ENCODE data around the gene GXYLT2.

GXYLT2 gene

DNA sequence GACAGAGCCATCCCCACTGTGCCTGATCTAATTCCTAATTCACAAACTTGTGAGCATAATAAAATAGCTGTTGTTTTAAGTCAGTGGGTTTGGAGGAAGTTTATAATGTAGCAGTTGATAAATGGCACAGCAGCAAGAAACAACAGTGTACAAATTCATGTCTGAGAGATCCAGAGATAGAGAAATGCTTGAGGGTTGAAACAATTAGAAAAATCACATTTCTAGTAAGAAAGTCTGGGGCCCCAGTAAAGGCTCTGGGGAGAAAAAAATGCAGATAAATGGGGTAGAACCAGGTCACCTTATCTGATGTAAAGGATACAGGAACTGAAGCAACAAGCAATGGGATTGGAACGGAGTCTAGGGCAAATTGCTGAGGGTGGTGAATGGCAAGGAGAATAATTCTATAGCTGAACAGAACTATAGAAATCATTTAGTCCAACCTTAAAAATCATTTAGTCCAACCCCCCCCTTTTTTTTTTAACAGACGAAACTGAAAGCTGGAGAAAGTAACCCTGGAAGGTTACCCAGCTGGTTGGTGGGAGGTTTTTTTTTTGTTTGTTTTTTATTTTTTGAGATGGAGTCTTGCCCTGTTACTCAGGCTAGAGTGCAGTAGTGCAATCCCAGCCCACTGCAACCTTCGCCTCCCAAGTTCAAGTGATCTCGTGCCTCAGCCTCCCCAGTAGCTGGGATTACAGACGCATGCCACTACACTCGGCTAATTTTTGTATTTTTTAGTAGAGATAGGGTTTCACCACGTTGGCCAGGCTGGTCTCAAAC, 25.3 kb upstream of the GXYLT2 start:
- Histone ChIP-seq H3K9ac (ENCODE audit: low read length) (no peak overlapping the region), H3K27me3 (ENCODE audit: control insufficient read depth in 1 of 2, insufficient read depth in 2 of 2, low read length in 2 of 2) (no peaks in the 10 kb centered on the region), H3K9me3 (ENCODE audit: low read length) (no peaks in the 10 kb centered on the region), H3K4me1 (ENCODE audit: insufficient read depth, low read length) (no peaks in the 10 kb centered on the region), H3K36me3 (ENCODE audit: insufficient read depth, low read length) (no peaks in the 10 kb centered on the region), H3K27ac (ENCODE audit: low read depth, low read length) (no peak overlapping the region), H3K4me3 (ENCODE audit: low read depth in 1 of 2, low read length in 2 of 2) (no peak overlapping the region)

DNA sequence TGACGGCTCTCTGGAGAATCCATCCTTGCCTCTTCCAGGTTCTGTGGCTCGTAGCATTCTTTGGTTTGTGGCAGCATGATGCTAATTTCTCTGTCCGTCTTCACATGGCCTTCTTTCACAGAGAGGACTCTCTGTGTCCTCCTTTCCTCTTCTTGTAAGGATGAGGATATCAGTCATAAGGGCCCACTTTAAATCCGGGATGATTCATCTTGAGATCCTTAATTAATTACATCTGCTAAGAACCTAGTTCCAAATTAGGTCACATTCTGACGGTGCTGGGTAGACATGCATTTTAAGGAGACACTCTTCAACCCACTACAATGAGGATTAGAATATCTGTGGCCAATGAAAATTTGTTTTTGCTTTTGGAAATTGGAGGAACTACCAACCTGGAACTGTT, 15.7 kb upstream of the GXYLT2 start:
- H3K4me1 ChIP-seq (ENCODE audit: insufficient read depth, low read length) = no peaks in the 10 kb centered on the region
- H3K36me3 ChIP-seq (ENCODE audit: insufficient read depth, low read length) = no peaks in the 10 kb centered on the region
- H3K9ac ChIP-seq (ENCODE audit: low read length) = no peak overlapping the region
- no peak overlapping the region for H3K27ac ChIP-seq (ENCODE audit: low read depth, low read length)
- no peak overlapping the region for H3K4me3 ChIP-seq (ENCODE audit: low read depth in 1 of 2, low read length in 2 of 2)
- no peaks in the 10 kb centered on the region for H3K27me3 ChIP-seq (ENCODE audit: control insufficient read depth in 1 of 2, insufficient read depth in 2 of 2, low read length in 2 of 2)
- no peaks in the 10 kb centered on the region for H3K9me3 ChIP-seq (ENCODE audit: low read length)

DNA sequence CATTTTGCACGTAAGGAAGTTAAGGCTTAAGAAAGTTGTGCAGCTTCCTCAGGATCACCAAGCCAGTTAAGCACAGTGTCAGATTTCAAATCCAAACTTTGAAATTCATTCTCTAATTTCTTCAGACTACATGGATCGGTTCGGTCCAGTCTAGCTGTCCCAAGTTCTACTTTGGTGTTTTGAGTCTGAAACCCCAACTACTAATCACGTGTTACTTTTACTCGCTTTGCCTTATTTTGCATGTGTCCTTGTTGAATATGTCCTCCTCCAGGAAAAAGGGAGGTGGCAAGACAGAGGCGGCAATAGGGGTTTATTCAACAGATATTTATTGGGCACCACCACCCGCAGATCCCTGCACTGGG, 522 bp upstream of the GXYLT2 start:
- H3K9ac ChIP-seq (ENCODE audit: low read length) = no peak overlapping the region
- peak overlapping the region; percentile 46 to 50 for H3K4me3 ChIP-seq (ENCODE audit: low read depth in 1 of 2, low read length in 2 of 2)
- peaks cover 14% of the 10 kb centered on the region for H3K4me1 ChIP-seq (ENCODE audit: insufficient read depth, low read length)
- no peaks in the 10 kb centered on the region for H3K36me3 ChIP-seq (ENCODE audit: insufficient read depth, low read length)
- no peaks in the 10 kb centered on the region for H3K27me3 ChIP-seq (ENCODE audit: control insufficient read depth in 1 of 2, insufficient read depth in 2 of 2, low read length in 2 of 2)
- H3K9me3 ChIP-seq (ENCODE audit: low read length) = no peaks in the 10 kb centered on the region
- peak overlapping the region; percentile 32 for H3K27ac ChIP-seq (ENCODE audit: low read depth, low read length)

DNA sequence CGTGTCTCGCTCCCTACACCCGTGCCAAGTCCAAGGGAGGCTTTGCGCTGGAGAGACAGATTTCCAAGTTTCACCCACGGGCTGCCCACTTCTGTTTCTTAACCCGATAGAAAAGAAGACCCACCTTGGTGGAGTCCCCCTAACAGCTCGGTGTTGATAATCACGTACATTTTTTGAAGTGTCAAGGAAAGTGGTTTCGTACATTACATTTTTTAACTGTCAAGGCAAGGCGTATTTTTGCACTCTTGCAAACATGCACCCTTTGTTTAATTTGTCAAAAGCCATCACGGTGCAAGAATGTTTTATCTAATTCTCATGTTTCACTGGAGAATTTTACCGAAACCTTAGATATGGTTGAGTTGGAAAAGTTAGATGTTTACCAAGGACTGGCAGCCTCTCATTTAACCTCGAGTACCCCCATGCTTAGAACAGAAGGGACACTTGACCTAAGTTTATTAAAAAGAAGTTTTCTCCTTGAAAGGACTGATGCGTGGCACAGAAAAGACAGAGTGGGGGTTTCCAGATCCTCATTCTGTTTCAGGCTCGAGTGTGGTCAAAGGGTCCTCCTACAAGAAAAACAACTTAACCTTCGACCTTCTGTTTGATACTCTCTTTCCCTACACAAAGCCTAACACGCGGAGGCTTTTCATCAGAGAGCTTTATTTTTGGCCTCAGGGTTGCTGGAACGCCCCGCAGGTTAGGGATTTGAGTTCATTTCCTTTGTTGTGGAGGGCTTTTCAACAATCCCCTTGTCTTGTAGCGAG, 882 bp downstream of the GXYLT2 start:
- Histone ChIP-seq H3K36me3 (ENCODE audit: insufficient read depth, low read length) (no peaks in the 10 kb centered on the region), H3K4me1 (ENCODE audit: insufficient read depth, low read length) (peaks cover 15% of the 10 kb centered on the region), H3K27me3 (ENCODE audit: control insufficient read depth in 1 of 2, insufficient read depth in 2 of 2, low read length in 2 of 2) (no peaks in the 10 kb centered on the region), H3K4me3 (ENCODE audit: low read depth in 1 of 2, low read length in 2 of 2) (peak overlapping the region in 1 of 2 donors; percentile 11), H3K27ac (ENCODE audit: low read depth, low read length) (peak overlapping the region; percentile 49), H3K9ac (ENCODE audit: low read length) (no peak overlapping the region), H3K9me3 (ENCODE audit: low read length) (no peaks in the 10 kb centered on the region)

DNA sequence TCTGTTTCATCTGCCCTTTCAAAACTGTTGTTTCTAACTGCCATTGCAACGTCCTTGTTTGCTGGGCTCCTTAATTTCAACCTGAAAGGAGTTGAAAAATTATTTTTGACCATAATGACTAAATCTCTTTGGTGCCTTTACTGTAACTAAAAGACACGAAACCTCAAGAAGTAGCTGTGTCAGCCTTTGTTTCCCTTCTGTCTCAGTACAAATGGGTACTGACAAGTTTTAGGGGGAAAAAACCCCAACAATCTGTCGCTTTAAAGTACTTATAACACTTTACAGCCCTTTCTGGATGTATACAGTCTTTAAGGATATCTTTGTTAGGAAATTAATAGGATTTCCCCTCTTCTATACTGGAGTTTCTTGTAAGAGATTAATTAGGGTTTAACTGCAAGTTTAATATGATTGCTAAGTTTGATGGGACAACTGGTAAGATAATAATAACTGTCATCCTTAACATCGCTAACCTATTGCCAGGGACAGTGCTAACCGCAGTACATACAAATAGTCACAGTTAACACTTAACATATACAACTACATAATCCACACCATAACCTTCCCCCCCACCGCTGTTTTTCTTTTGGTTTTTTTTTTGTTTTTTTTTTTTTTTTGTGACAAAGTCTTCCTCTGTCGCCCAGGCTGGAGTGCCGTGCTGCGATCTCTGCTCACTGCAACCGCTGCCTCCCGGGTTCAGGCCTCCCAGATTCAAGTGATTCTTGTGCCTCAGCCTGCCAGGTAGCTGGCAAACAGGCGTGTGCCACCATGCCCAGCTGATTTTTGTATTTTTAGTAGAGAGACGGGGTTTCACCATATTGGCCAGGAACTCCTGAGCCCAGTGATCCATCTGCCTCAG, 1.7 kb downstream of the GXYLT2 start:
- Histone ChIP-seq H3K9me3 (ENCODE audit: low read length) (no peaks in the 10 kb centered on the region), H3K27me3 (ENCODE audit: control insufficient read depth in 1 of 2, insufficient read depth in 2 of 2, low read length in 2 of 2) (no peaks in the 10 kb centered on the region), H3K4me3 (ENCODE audit: low read depth in 1 of 2, low read length in 2 of 2) (no peak overlapping the region), H3K4me1 (ENCODE audit: insufficient read depth, low read length) (peaks cover 15% of the 10 kb centered on the region), H3K27ac (ENCODE audit: low read depth, low read length) (no peak overlapping the region), H3K36me3 (ENCODE audit: insufficient read depth, low read length) (no peaks in the 10 kb centered on the region), H3K9ac (ENCODE audit: low read length) (no peak overlapping the region)

- no peaks in the 10 kb centered on the region for H3K9me3 ChIP-seq (ENCODE audit: low read length)
- H3K4me3 ChIP-seq (ENCODE audit: low read depth in 1 of 2, low read length in 2 of 2) = no peak overlapping the region
- H3K27me3 ChIP-seq (ENCODE audit: control insufficient read depth in 1 of 2, insufficient read depth in 2 of 2, low read length in 2 of 2) = no peaks in the 10 kb centered on the region
- no peak overlapping the region for H3K9ac ChIP-seq (ENCODE audit: low read length)
- no peaks in the 10 kb centered on the region for H3K36me3 ChIP-seq (ENCODE audit: insufficient read depth, low read length)
- no peak overlapping the region for H3K27ac ChIP-seq (ENCODE audit: low read depth, low read length)
- H3K4me1 ChIP-seq (ENCODE audit: insufficient read depth, low read length) = peaks cover 15% of the 10 kb centered on the region
Measured at GRCh38 chr3:72890166-72890925, 2.5 kb downstream of the GXYLT2 start.

- Histone ChIP-seq H3K27ac (ENCODE audit: low read depth, low read length) (no peak overlapping the region), H3K4me1 (ENCODE audit: insufficient read depth, low read length) (peaks cover 15% of the 10 kb centered on the region), H3K4me3 (ENCODE audit: low read depth in 1 of 2, low read length in 2 of 2) (no peak overlapping the region), H3K36me3 (ENCODE audit: insufficient read depth, low read length) (no peaks in the 10 kb centered on the region), H3K9ac (ENCODE audit: low read length) (no peak overlapping the region), H3K9me3 (ENCODE audit: low read length) (no peaks in the 10 kb centered on the region), H3K27me3 (ENCODE audit: control insufficient read depth in 1 of 2, insufficient read depth in 2 of 2, low read length in 2 of 2) (no peaks in the 10 kb centered on the region)
Measured at GRCh38 chr3:72891053-72891855, 3.4 kb downstream of the GXYLT2 start.

DNA sequence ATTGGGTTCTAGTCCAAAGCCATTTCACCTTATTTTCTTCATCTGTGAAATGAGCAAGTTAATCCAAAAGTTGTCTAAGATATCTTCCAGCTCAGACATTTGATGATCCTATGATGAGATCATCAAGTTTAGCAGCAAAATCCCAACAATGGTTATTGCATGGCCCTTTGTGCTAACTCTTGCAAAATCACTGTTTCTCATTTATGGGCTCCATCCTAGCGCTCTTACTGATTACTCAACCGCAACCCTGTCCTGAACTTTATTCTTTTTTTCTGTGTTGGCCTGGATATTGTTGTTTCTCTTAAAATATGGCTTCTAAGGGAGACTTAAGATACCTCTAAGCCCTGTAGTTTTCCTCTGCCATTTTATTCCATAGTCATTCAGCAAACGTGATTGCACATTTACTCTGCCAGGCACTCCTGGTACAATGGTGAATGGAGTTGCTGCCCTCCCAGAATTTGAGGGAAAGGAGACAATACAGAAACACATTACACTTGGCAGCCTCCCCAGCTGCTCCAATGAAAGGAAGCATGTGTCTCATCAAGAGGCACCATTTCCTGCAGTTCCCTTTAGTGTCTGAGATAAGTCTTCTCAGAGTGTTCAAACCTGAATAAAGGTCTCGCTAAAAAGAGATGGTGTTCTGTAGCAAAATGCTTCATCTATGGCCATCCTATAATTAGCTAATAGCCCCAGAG, 4.4 kb downstream of the GXYLT2 start:
- Histone ChIP-seq H3K4me1 (ENCODE audit: insufficient read depth, low read length) (peaks cover 11% of the 10 kb centered on the region), H3K9ac (ENCODE audit: low read length) (no peak overlapping the region), H3K4me3 (ENCODE audit: low read depth in 1 of 2, low read length in 2 of 2) (no peak overlapping the region), H3K36me3 (ENCODE audit: insufficient read depth, low read length) (no peaks in the 10 kb centered on the region), H3K27ac (ENCODE audit: low read depth, low read length) (no peak overlapping the region), H3K27me3 (ENCODE audit: control insufficient read depth in 1 of 2, insufficient read depth in 2 of 2, low read length in 2 of 2) (no peaks in the 10 kb centered on the region), H3K9me3 (ENCODE audit: low read length) (no peaks in the 10 kb centered on the region)

GRCh38 chr3:72892870-72893269, 5.0 kb downstream of the GXYLT2 start:
- H3K27ac ChIP-seq (ENCODE audit: low read depth, low read length) = no peak overlapping the region
- no peaks in the 10 kb centered on the region for H3K9me3 ChIP-seq (ENCODE audit: low read length)
- H3K27me3 ChIP-seq (ENCODE audit: control insufficient read depth in 1 of 2, insufficient read depth in 2 of 2, low read length in 2 of 2) = no peaks in the 10 kb centered on the region
- H3K9ac ChIP-seq (ENCODE audit: low read length) = no peak overlapping the region
- no peak overlapping the region for H3K4me3 ChIP-seq (ENCODE audit: low read depth in 1 of 2, low read length in 2 of 2)
- H3K36me3 ChIP-seq (ENCODE audit: insufficient read depth, low read length) = no peaks in the 10 kb centered on the region
- peaks cover 10% of the 10 kb centered on the region for H3K4me1 ChIP-seq (ENCODE audit: insufficient read depth, low read length)

DNA sequence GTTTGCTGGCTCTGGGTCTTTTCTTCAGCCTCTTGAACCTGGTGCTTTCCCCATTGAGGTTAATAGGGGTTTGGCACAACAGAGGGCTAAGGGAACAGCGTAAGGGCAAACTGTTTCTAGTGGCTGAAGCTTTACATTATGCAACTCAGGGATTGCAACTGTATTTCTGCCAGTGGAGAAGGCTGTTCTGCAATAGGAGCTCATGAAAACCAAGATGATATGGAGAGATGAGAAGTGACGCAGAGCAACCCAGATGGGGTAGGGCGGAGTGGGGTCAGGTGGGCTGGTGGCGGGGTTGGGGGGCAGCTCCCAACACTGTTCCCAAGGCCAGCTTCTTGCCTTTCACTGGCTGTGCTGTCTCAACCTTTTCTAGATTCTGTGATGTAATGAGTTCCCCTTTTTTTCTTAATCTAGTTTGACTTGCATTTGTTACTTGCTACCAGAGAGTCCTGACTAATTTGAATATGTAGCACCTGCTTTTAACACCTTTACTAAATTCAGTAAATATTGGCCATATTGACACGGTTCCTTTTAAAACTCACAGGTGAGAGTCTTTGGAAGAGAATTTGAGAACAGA, 7.2 kb downstream of the GXYLT2 start:
- Histone ChIP-seq H3K27me3 (ENCODE audit: control insufficient read depth in 1 of 2, insufficient read depth in 2 of 2, low read length in 2 of 2) (no peaks in the 10 kb centered on the region), H3K36me3 (ENCODE audit: insufficient read depth, low read length) (no peaks in the 10 kb centered on the region), H3K4me1 (ENCODE audit: insufficient read depth, low read length) (peaks cover 10% of the 10 kb centered on the region), H3K9me3 (ENCODE audit: low read length) (no peaks in the 10 kb centered on the region), H3K4me3 (ENCODE audit: low read depth in 1 of 2, low read length in 2 of 2) (no peak overlapping the region), H3K27ac (ENCODE audit: low read depth, low read length) (no peak overlapping the region), H3K9ac (ENCODE audit: low read length) (no peak overlapping the region)

Data from muscle layer of colon (tissue), 2 donors.